ENCODE results near the gene RPTOR. TPM values are rescaled to one million over a fixed set of nuclear protein-coding genes. Genes with fewer than 3 reads are reported as not detected.
"Not testable (repeated sequence)": the region's sequence is repeated elsewhere in the genome, so short reads cannot be mapped to it uniquely, and the experiment has no call there.

Gene RPTOR
- total RNA-seq, 1 donor from 2014 or later, result 35.7 TPM

- intact Hi-C loops (cut with DNase I), result no loop called here
- DNase-seq (ENCODE audit: low spot score), result no peak
- ATAC-seq, result no peak
These were observed 59.5 kb downstream of the RPTOR start for GRCh38 chr17:80604009-80604669.

- intact Hi-C loops (cut with DNase I), result no loop called here
- DNase-seq (ENCODE audit: low spot score), result no peak
- ATAC-seq, result no peak
These were observed 60.0 kb downstream of the RPTOR start for GRCh38 chr17:80604670-80605010.

GRCh38 chr17:80605326-80606066 is 60.9 kb downstream of the RPTOR start:
- intact Hi-C loops (cut with DNase I), result no loop called here
- ATAC-seq, result no peak
- DNase-seq (ENCODE audit: low spot score), result no peak

- ATAC-seq (no peak), DNase-seq (ENCODE audit: low spot score) (no peak)
- intact Hi-C loops (cut with DNase I), result no loop called here
These were observed 63.7 kb downstream of the RPTOR start for GRCh38 chr17:80608326-80608725.

- ATAC-seq (no peak), DNase-seq (ENCODE audit: low spot score) (no peak)
- intact Hi-C loops (cut with DNase I), result no loop called here
These were observed 65.1 kb downstream of the RPTOR start for GRCh38 chr17:80609757-80610156.

GRCh38 chr17:80611816-80612215 is 67.2 kb downstream of the RPTOR start:
- DNase-seq (ENCODE audit: low spot score), result no peak
- ATAC-seq, result no peak
- intact Hi-C loops (cut with DNase I), result no loop called here

- intact Hi-C loops (cut with DNase I), result no loop called here
- ATAC-seq, result no peak
These were observed 68.5 kb downstream of the RPTOR start for GRCh38 chr17:80612997-80613731.

GRCh38 chr17:80613732-80614071 is 69.1 kb downstream of the RPTOR start:
- intact Hi-C loops (cut with DNase I), result no loop called here

More at GRCh38 chr17:80612997-80613731, 68.5 kb downstream of the RPTOR start:
- no peak for DNase-seq (ENCODE audit: low spot score)

GRCh38 chr17:80614332-80615047 is 69.9 kb downstream of the RPTOR start:
- intact Hi-C loops (cut with DNase I), result no loop called here
- DNase-seq (ENCODE audit: low spot score), result no peak
- no peak for ATAC-seq

More at GRCh38 chr17:80613732-80614071, 69.1 kb downstream of the RPTOR start:
- ATAC-seq, result no peak
- no peak for DNase-seq (ENCODE audit: low spot score)

GRCh38 chr17:80615376-80615775 is 70.7 kb downstream of the RPTOR start:
- intact Hi-C loops (cut with DNase I), result no loop called here
- ATAC-seq, result no peak
- no peak for DNase-seq (ENCODE audit: low spot score)

- intact Hi-C loops (cut with DNase I), result no loop called here
- DNase-seq (ENCODE audit: low spot score) (no peak), ATAC-seq (no peak)
These were observed 72.1 kb downstream of the RPTOR start for GRCh38 chr17:80616705-80617104.

- ATAC-seq, result no peak
- intact Hi-C loops (cut with DNase I), result no loop called here
- DNase-seq (ENCODE audit: low spot score), result no peak
These were observed 73.7 kb downstream of the RPTOR start for GRCh38 chr17:80618304-80618703.

GRCh38 chr17:80619535-80620235 is 75.0 kb downstream of the RPTOR start:
- ATAC-seq (no peak), DNase-seq (ENCODE audit: low spot score) (no peak)
- intact Hi-C loops (cut with DNase I), result no loop called here

GRCh38 chr17:80621335-80621996 is 76.8 kb downstream of the RPTOR start:
- ATAC-seq (no peak), DNase-seq (ENCODE audit: low spot score) (no peak)
- intact Hi-C loops (cut with DNase I), result no loop called here

GRCh38 chr17:80621997-80622357 is 77.3 kb downstream of the RPTOR start:
- intact Hi-C loops (cut with DNase I), result no loop called here
- ATAC-seq, result no peak
- no peak for DNase-seq (ENCODE audit: low spot score)

GRCh38 chr17:80624864-80625263 is 80.2 kb downstream of the RPTOR start:
- no peak for ATAC-seq
- intact Hi-C loops (cut with DNase I), result no loop called here
- no peak for DNase-seq (ENCODE audit: low spot score)

GRCh38 chr17:80625627-80626026 is 81.0 kb downstream of the RPTOR start:
- no peak for ATAC-seq
- intact Hi-C loops (cut with DNase I), result no loop called here
- DNase-seq (ENCODE audit: low spot score), result no peak

GRCh38 chr17:80628881-80629280 is 84.2 kb downstream of the RPTOR start:
- DNase-seq (ENCODE audit: low spot score); intact Hi-C loops (cut with DNase I); ATAC-seq: not testable (repeated sequence)

Data from sciatic nerve (tissue), 2 donors.